Mesenchymal stem cell (in vitro differentiated cells and primary cell): ENCODE data around the gene IL22RA2.

Source experiments
- DNase-seq: peaks from one replicate; pipeline ENCODE4 v3.0.0-alpha.2; 2013
- H2AFZ ChIP-seq: one replicate; pipeline ENCODE4 v1.6.1; 2013; ENCODE audit warnings: low read depth, mild to moderate bottlenecking, control low read depth, inconsistent platforms, low read length, moderate library complexity
- H2AK5ac ChIP-seq: 2 replicates; pipeline ENCODE4 v1.6.1; 2013; ENCODE audit warnings: low read length, moderate library complexity, mild to moderate bottlenecking, inconsistent platforms; ENCODE audit not compliant: severe bottlenecking
- H2BK120ac ChIP-seq: one replicate; pipeline ENCODE4 v1.6.1; 2013; ENCODE audit warnings: low read depth, mild to moderate bottlenecking, inconsistent platforms, low read length, moderate library complexity
- H2BK12ac ChIP-seq, 2 experiments: one replicate each; pipeline ENCODE4 v1.6.1; 2013; ENCODE audit warnings: inconsistent platforms in 2 of 2, low read length in 2 of 2, mild to moderate bottlenecking in 2 of 2, moderate library complexity in 2 of 2, control low read depth in 1 of 2
- H2BK15ac ChIP-seq: one replicate; pipeline ENCODE4 v1.6.1; 2013; ENCODE audit warnings: mild to moderate bottlenecking, low read depth, inconsistent platforms; ENCODE audit not compliant: poor library complexity, severe bottlenecking
- H2BK5ac ChIP-seq: 2 replicates; pipeline ENCODE4 v1.6.1; 2013; ENCODE audit warnings: low read depth, mild to moderate bottlenecking, low read length, control low read depth, inconsistent platforms; ENCODE audit not compliant: poor library complexity, severe bottlenecking
- H3K14ac ChIP-seq, 2 experiments: one replicate each; pipeline ENCODE4 v1.6.1; 2013; ENCODE audit warnings: inconsistent platforms in 2 of 2, low read length in 2 of 2, control low read depth in 1 of 2, mild to moderate bottlenecking in 1 of 2, moderate library complexity in 1 of 2
- H3K18ac ChIP-seq, 2 experiments: one replicate each; pipeline ENCODE4 v1.6.1; 2013; ENCODE audit warnings: inconsistent platforms in 2 of 2, low read length in 2 of 2, control low read depth in 1 of 2, low read depth in 1 of 2, mild to moderate bottlenecking in 1 of 2
- H3K23ac ChIP-seq, 2 experiments: one replicate each; pipeline ENCODE4 v1.6.1; 2013; ENCODE audit warnings: inconsistent platforms in 2 of 2, low read length in 2 of 2, mild to moderate bottlenecking in 2 of 2, moderate library complexity in 2 of 2, control low read depth in 1 of 2
- H3K27ac ChIP-seq: 2 replicates; pipeline ENCODE4 v1.5.1; 2013; ENCODE audit warnings: mild to moderate bottlenecking, moderate library complexity, low read length, control low read depth, inconsistent platforms; ENCODE audit not compliant: poor library complexity, severe bottlenecking
- H3K27me3 ChIP-seq, 2 experiments: 2 replicates each; pipeline versions ENCODE4 v1.6.1 to v1.7.0; 2013; ENCODE audit warnings: low read length in 2 of 2, mild to moderate bottlenecking in 2 of 2, moderate library complexity in 2 of 2, control low read depth in 1 of 2, inconsistent platforms in 1 of 2; ENCODE audit not compliant: control insufficient read depth in 1 of 2, insufficient read depth in 1 of 2
- H3K36me3 ChIP-seq, 2 experiments: 2 replicates each; pipeline versions ENCODE4 v1.6.1 to v1.7.0; 2013; ENCODE audit warnings: low read length in 2 of 2, control low read depth in 1 of 2, inconsistent platforms in 1 of 2, low read depth in 1 of 2, mild to moderate bottlenecking in 1 of 2; ENCODE audit not compliant: insufficient read depth in 2 of 2, control insufficient read depth in 1 of 2
- H3K4ac ChIP-seq, 2 experiments: one replicate each; pipeline ENCODE4 v1.6.1; 2013; ENCODE audit warnings: inconsistent platforms in 2 of 2, low read length in 2 of 2, mild to moderate bottlenecking in 2 of 2, moderate library complexity in 2 of 2, control low read depth in 1 of 2, low read depth in 1 of 2
- H3K4me1 ChIP-seq: 2 replicates; pipeline ENCODE4 v1.6.1; 2013; ENCODE audit warnings: low read depth, low read length, control low read depth; ENCODE audit not compliant: control insufficient read depth, insufficient read depth
- H3K4me2 ChIP-seq: 2 replicates; pipeline ENCODE4 v1.6.1; 2013; ENCODE audit warnings: low read length, mild to moderate bottlenecking, inconsistent platforms; ENCODE audit not compliant: poor library complexity, severe bottlenecking
- H3K4me3 ChIP-seq, 2 experiments: 2 replicates each; pipeline versions ENCODE4 v1.5.1 to v1.7.0; 2013; ENCODE audit warnings: low read length in 2 of 2, mild to moderate bottlenecking in 2 of 2, control low read depth in 1 of 2, low read depth in 1 of 2; ENCODE audit not compliant: insufficient read depth in 1 of 2
- H3K79me1 ChIP-seq: replicated peaks from 2 replicates; pipeline ENCODE4 v1.6.1; 2013; ENCODE audit warnings: mild to moderate bottlenecking, control low read depth, low read length, inconsistent platforms; ENCODE audit not compliant: poor library complexity, severe bottlenecking
- H3K9ac ChIP-seq: 2 replicates; pipeline ENCODE4 v1.7.0; 2013; ENCODE audit warnings: mild to moderate bottlenecking, low read length, moderate library complexity
- H3K9me3 ChIP-seq: 2 replicates; pipeline ENCODE4 v1.7.0; 2013; ENCODE audit warnings: mild to moderate bottlenecking, low read length; ENCODE audit not compliant: control insufficient read depth
- H4K8ac ChIP-seq: one replicate; pipeline ENCODE4 v1.6.1; 2013; ENCODE audit warnings: inconsistent platforms, mild to moderate bottlenecking, low read length, moderate library complexity
- H4K91ac ChIP-seq: one replicate; pipeline ENCODE4 v1.6.1; 2013; ENCODE audit warnings: mild to moderate bottlenecking, low read length, inconsistent platforms
- WGBS: methylation state at CpG from one replicate; pipeline ENCODE4 v1.1.7; 2013; ENCODE audit warnings: mixed read lengths; 5-methylcytosine and 5-hydroxymethylcytosine counted together

The IL22RA2 gene

DNA sequence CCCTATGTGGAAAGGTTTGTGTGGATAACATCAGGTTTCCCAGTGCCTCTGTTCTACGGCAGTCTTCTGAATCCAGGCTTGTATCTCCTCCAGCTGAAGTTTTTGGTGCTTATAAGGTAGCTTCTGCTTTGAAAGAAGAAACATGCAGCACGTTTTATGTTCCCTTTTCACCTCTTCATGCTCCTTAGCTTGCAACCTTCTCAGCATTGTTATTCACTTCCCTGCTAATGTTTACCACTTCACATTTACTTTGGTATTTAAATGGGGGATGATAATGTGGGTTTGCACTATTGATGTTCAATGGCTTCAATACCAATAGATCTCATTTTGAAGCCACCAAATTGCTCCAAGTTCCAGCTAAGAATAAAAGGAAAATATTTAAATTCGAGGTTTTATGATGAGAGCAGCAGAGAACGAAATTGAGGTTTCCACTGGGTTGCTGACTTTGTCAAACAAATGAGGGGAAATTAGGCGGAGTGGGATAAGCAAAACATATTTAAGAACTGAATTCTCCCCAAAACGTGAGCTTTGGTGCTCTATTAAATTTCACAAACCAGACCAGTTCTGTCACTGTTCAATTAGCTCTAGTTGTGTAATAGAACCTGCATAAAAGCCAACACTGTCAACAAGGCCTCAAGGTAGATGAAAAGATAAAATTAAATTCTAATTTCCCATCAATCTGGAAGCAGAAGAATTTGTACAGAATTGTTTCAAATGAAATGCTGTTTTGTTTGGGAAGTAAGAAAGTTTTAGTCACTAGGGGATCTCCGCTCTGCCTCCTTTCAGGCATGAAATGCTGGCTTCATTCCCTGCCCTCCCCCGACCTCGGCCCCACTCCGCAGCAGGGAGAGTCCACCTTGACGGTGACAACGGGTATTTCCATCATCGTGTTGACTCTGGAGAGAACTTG lies 1.4 kb downstream of the IL22RA2 start:
- Histone ChIP-seq H4K91ac (no peak overlapping the region), H3K9ac (no peak overlapping the region), H3K4me3 (peak overlapping the region in 1 of 2 experiments; percentile 26), H3K23ac (no peak overlapping the region), H2BK5ac (no peak overlapping the region), H2BK15ac (no peak overlapping the region), H2AK5ac (no peak overlapping the region), H3K9me3 (peaks cover 26% of the 10 kb centered on the region), H3K4me1 (no peaks in the 10 kb centered on the region), H2BK120ac (no peak overlapping the region), H3K14ac (no peak overlapping the region), H3K27me3 (no peaks in the 10 kb centered on the region), H4K8ac (no peak overlapping the region), H3K36me3 (no peaks in the 10 kb centered on the region), H3K27ac (no peak overlapping the region), H3K4me2 (no peak overlapping the region), H3K79me1 (no peaks in the 10 kb centered on the region), H3K4ac (no peak overlapping the region), H2AFZ (no peak overlapping the region), H2BK12ac (no peak overlapping the region), H3K18ac (no peak overlapping the region)
- no peak for DNase-seq
- 69% methylated on average over 11 of the region's 13 CpGs for WGBS

DNA sequence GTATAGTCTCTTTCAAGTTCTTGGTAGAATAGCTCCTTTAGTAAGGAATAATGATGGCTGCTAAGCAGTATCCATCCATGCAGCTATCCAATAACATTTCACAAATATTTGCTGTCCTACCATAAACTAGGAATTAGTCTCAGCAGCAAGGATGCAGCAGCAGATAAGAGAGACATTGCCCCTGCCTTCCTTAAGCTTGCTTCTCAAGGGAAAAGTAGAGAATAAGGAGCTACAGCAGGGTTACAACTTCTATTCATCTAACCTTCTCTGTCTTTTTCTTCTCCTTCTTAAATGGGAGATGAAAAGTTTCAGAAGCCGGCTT lies 2.4 kb downstream of the IL22RA2 start:
- H3K79me1 ChIP-seq: no peaks in the 10 kb centered on the region

DNA sequence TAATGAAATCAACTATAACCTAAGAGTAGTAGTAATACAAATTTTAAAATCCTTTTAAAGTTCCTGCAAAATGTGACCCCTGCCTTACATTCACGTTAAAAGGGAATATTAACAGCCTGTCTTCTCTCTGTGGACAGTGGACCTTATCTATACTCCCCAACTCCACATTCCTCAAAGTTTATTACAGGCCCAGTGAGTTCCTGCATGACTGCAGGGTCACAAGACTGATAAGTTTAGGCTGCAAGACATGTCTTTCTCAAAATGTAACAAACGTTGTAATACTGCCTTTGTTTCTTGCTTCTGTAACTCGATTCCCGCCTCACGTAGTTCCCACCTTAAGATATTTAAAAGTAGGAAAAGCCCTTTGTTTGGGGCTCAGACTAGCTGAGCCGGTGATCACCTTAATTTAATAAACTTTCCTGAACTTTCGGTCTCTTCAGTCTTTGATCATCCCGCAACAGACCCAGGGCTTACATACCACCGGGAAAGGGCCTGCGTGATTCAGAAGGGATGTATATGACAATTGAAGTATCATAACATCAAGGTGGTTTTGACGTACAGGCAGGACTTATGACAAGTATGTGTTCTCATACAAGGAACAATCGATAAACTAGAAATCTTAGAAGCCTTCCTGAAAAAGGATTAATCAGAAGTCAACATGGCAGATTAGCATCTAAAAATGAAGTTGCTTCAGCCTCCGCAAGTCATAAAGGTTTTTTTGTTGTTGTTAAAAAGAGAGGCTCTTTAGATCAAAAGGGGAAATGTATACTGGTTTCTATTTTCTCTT lies 3.0 kb downstream of the IL22RA2 start:
- no peak overlapping the region for H4K8ac ChIP-seq
- H2AFZ ChIP-seq: no peak overlapping the region
- no peak overlapping the region for H3K4me3 ChIP-seq
- no peak overlapping the region for H3K18ac ChIP-seq
- no peak overlapping the region for H3K14ac ChIP-seq
- H2AK5ac ChIP-seq: no peak overlapping the region
- peaks cover 24% of the 10 kb centered on the region for H3K9me3 ChIP-seq
- no peak overlapping the region for H2BK5ac ChIP-seq
- no peaks in the 10 kb centered on the region for H3K36me3 ChIP-seq
- H2BK12ac ChIP-seq: no peak overlapping the region
- no peaks in the 10 kb centered on the region for H3K27me3 ChIP-seq
- H3K4me2 ChIP-seq: no peak overlapping the region
- DNase-seq: no peak
- no peak overlapping the region for H2BK15ac ChIP-seq
- H3K4ac ChIP-seq: no peak overlapping the region
- no peak overlapping the region for H3K27ac ChIP-seq
- no peak overlapping the region for H4K91ac ChIP-seq
- no peak overlapping the region for H3K9ac ChIP-seq
- H3K4me1 ChIP-seq: no peaks in the 10 kb centered on the region
- no peak overlapping the region for H2BK120ac ChIP-seq
- 87% methylated on average over 13 of the region's 13 CpGs for WGBS
- H3K79me1 ChIP-seq: no peaks in the 10 kb centered on the region
- no peak overlapping the region for H3K23ac ChIP-seq

More for the DNA sequence above, 2.4 kb downstream of the IL22RA2 start:
- no peaks in the 10 kb centered on the region for H3K4me1 ChIP-seq
- H2AFZ ChIP-seq: no peak overlapping the region
- no peaks in the 10 kb centered on the region for H3K36me3 ChIP-seq
- H4K8ac ChIP-seq: no peak overlapping the region
- H3K18ac ChIP-seq: no peak overlapping the region
- no peak overlapping the region for H3K9ac ChIP-seq
- H3K14ac ChIP-seq: no peak overlapping the region
- no peak overlapping the region for H3K4ac ChIP-seq
- H2BK120ac ChIP-seq: no peak overlapping the region
- H2BK5ac ChIP-seq: no peak overlapping the region
- H3K4me3 ChIP-seq: no peak overlapping the region
- no peak for DNase-seq
- no peak overlapping the region for H2BK15ac ChIP-seq
- no peak overlapping the region for H2BK12ac ChIP-seq
- H3K23ac ChIP-seq: no peak overlapping the region
- no peak overlapping the region for H3K27ac ChIP-seq
- H3K27me3 ChIP-seq: no peaks in the 10 kb centered on the region
- H4K91ac ChIP-seq: no peak overlapping the region
- H3K9me3 ChIP-seq: peaks cover 24% of the 10 kb centered on the region
- 100% methylated on average over 1 of the region's 1 CpG for WGBS
- H2AK5ac ChIP-seq: no peak overlapping the region
- H3K4me2 ChIP-seq: no peak overlapping the region

DNA sequence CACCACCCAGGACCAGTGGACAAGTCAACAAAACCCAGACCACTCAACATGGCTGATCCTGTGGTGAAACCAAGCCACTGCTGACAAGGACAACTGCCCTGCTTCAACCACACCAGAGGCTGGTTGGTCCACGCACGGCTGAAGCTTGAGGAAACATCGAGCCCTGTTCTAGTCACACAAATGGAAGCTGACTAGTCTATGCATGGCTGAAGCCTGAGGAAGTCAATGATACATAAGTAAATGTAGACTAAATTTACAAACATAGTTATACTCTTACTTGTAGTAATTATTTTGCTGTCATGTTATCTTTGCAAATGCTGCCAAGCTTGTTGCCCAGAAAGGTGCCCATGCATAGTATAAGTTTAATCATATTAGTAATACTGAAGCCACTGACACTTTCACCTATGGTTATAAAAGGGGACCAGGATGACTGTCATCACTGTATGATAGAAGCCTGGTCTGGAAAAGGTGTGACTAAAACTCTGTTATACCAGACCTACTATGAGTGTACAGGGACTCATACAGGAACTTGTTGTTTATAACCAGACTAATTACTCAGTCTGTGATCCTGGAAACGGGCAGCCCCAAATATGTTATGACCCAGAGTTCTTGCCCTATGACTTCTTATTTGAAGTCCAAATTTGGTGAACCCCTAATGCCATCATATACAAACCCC lies 5.6 kb downstream of the IL22RA2 start:
- 63% methylated on average over 2 of the region's 4 CpGs for WGBS
- H2BK120ac ChIP-seq: no peak overlapping the region
- H3K36me3 ChIP-seq: no peaks in the 10 kb centered on the region
- H3K27me3 ChIP-seq: no peaks in the 10 kb centered on the region
- no peak overlapping the region for H4K8ac ChIP-seq
- no peak overlapping the region for H3K4me2 ChIP-seq
- H3K27ac ChIP-seq: no peak overlapping the region
- H3K23ac ChIP-seq: no peak overlapping the region
- no peaks in the 10 kb centered on the region for H3K4me1 ChIP-seq
- no peak overlapping the region for H2BK5ac ChIP-seq
- H2BK15ac ChIP-seq: no peak overlapping the region
- no peak for DNase-seq
- H3K4me3 ChIP-seq: no peak overlapping the region
- H2BK12ac ChIP-seq: no peak overlapping the region
- no peaks in the 10 kb centered on the region for H3K79me1 ChIP-seq
- H4K91ac ChIP-seq: no peak overlapping the region
- no peak overlapping the region for H3K14ac ChIP-seq
- H3K4ac ChIP-seq: no peak overlapping the region
- H2AFZ ChIP-seq: no peak overlapping the region
- H3K18ac ChIP-seq: no peak overlapping the region
- H2AK5ac ChIP-seq: no peak overlapping the region
- H3K9me3 ChIP-seq: peaks cover 32% of the 10 kb centered on the region
- H3K9ac ChIP-seq: no peak overlapping the region
